Brain microvascular endothelial cell (primary cell): ENCODE data around the gene VASH1.

Experiments used
- DNase-seq: peaks from one replicate; pipeline ENCODE4 v3.0.0-alpha.2; 2020
- H3K27ac ChIP-seq: fragments of 250-450 bp; sonication (Bioruptor Pico); 2 replicates; pipeline ENCODE4 v1.5.1; 2020; ENCODE audit warnings: mild to moderate bottlenecking, moderate library complexity
- H3K27me3 ChIP-seq: fragments of 250-450 bp; sonication (Bioruptor Pico); replicated peaks from 2 replicates; pipeline ENCODE4 v1.5.1; 2020; ENCODE audit warnings: mild to moderate bottlenecking
- H3K36me3 ChIP-seq: fragments of 250-450 bp; sonication (Bioruptor Pico); replicated peaks from 2 replicates; pipeline ENCODE4 v1.5.1; 2020; ENCODE audit warnings: mild to moderate bottlenecking
- H3K4me3 ChIP-seq: 2 replicates; pipeline ENCODE4 v1.5.1; 2011; ENCODE audit warnings: low read depth, mild to moderate bottlenecking, control low read depth, low read length, moderate library complexity
- CTCF ChIP-seq: IDR thresholded peaks from 2 replicates; pipeline ENCODE4 v1.5.1; 2011; ENCODE audit warnings: low read depth, mild to moderate bottlenecking, moderate library complexity, low read length, control low read depth, inconsistent platforms; ENCODE audit errors: missing control alignments
- in situ Hi-C: cut with HindIII; loops from 2 replicates; pipeline ENCODE4 v1.10.0; 2017; ENCODE audit warnings: low sequenced_read_pairs, low pct_ligation_motif_present

The VASH1 gene

GRCh38 chr14:76752744-76753143 is 8.5 kb upstream of the VASH1 start:
- DNase-seq = no peak
- H3K27me3 ChIP-seq = no peaks in the 10 kb centered on the region
- H3K36me3 ChIP-seq = no peaks in the 10 kb centered on the region
- no peak overlapping the region for H3K4me3 ChIP-seq
- TF ChIP-seq CTCF = no peak
- H3K27ac ChIP-seq = no peak overlapping the region
- in situ Hi-C loops = no loop called here

GRCh38 chr14:76753541-76754198 is 7.6 kb upstream of the VASH1 start:
- no peak for DNase-seq
- no peak overlapping the region for H3K4me3 ChIP-seq
- no peaks in the 10 kb centered on the region for H3K36me3 ChIP-seq
- no peak for TF ChIP-seq CTCF
- H3K27ac ChIP-seq = no peak overlapping the region
- H3K27me3 ChIP-seq = no peaks in the 10 kb centered on the region
- in situ Hi-C loops = no loop called here

GRCh38 chr14:76754586-76754985 is 6.7 kb upstream of the VASH1 start:
- Histone ChIP-seq H3K27ac (no peak overlapping the region), H3K36me3 (no peaks in the 10 kb centered on the region), H3K4me3 (no peak overlapping the region), H3K27me3 (no peaks in the 10 kb centered on the region)
- no peak for TF ChIP-seq CTCF
- in situ Hi-C loops = no loop called here
- no peak for DNase-seq

GRCh38 chr14:76755610-76756370 is 5.5 kb upstream of the VASH1 start:
- H3K4me3 ChIP-seq = no peak overlapping the region
- TF ChIP-seq CTCF = no peak
- no peak overlapping the region for H3K27ac ChIP-seq
- no peak for DNase-seq
- H3K27me3 ChIP-seq = no peaks in the 10 kb centered on the region
- H3K36me3 ChIP-seq = no peaks in the 10 kb centered on the region
- in situ Hi-C loops = no loop called here

- in situ Hi-C loops = no loop called here
- H3K4me3 ChIP-seq = no peak overlapping the region
- no peaks in the 10 kb centered on the region for H3K36me3 ChIP-seq
- no peak overlapping the region for H3K27ac ChIP-seq
- DNase-seq = no peak
- no peaks in the 10 kb centered on the region for H3K27me3 ChIP-seq
- no peak for TF ChIP-seq CTCF
Observed at GRCh38 chr14:76756371-76756750, 4.9 kb upstream of the VASH1 start.

- Histone ChIP-seq H3K36me3 (no peaks in the 10 kb centered on the region), H3K4me3 (no peak overlapping the region), H3K27ac (no peak overlapping the region), H3K27me3 (no peaks in the 10 kb centered on the region)
- in situ Hi-C loops = no loop called here
- DNase-seq = no peak
- TF ChIP-seq CTCF = no peak
Observed at GRCh38 chr14:76759589-76759988, 1.7 kb upstream of the VASH1 start.
